Lower leg skin (tissue), 3 donors: Measurements from ENCODE around the gene AKT2.

Experiments
- POLR2A ChIP-seq, 2 donors: fragments of 450-650 bp; IDR thresholded peaks; one replicate each; pipeline ENCODE4 v1.6.1; 2016 to 2017; ENCODE audit warnings: antibody characterized with exemption in 2 of 2, mild to moderate bottlenecking in 1 of 2, moderate library complexity in 1 of 2
- TF ChIP-seq, protein P1 (sequence below), 3 donors: fragments of 450-650 bp; IDR thresholded peaks; one replicate each; pipeline ENCODE4 v1.5.1; 2016; ENCODE audit warnings: antibody characterized with exemption in 3 of 3, mild to moderate bottlenecking in 3 of 3, moderate library complexity in 2 of 3

DNA sequence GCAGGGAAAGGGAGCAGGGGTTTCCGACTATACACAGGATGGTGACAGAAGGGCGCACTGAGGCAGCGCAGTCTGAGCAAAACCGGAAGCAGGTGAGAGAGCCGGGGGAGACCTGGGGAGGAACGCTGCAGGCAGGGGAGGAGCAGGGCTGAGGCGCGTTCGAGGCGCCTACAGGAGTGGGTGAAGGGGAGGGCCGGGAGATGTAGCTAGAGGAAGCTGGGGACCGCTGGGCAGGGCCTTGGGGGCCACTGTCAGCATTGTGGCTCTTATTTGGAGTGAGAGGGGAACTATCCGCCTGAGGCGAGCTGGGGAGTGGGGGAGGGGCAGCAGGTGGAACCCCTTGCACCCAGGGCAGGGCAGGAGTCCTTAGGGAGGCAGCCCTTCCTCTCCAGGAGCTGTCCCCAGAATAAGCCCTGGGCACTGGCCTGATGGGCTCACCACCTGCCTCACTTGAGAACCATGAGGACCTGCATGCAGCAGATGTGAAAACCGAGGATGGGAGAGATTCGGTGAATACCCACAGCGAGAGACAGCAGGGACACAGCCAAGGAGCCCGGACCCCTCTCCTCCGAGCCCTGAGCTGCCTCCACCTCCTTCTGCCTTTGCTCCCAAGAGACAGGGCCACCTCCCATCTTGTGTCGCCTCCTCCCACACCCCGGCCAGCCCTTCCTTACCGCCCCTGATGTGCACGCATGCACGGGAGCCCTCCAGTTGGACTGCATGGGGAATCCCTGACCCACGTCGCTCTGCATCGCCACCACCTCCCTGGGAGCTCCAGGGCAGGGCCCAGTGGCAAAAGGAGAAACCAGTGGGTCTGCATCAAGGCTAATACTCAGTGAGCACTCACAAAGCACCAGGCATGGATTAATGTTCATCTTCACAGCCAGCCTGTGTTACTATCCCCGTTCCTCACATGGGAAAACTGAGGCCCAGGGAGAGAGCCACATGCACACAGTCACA lies 10.3 kb downstream of the AKT2 start:
- TF ChIP-seq, protein P1, sequence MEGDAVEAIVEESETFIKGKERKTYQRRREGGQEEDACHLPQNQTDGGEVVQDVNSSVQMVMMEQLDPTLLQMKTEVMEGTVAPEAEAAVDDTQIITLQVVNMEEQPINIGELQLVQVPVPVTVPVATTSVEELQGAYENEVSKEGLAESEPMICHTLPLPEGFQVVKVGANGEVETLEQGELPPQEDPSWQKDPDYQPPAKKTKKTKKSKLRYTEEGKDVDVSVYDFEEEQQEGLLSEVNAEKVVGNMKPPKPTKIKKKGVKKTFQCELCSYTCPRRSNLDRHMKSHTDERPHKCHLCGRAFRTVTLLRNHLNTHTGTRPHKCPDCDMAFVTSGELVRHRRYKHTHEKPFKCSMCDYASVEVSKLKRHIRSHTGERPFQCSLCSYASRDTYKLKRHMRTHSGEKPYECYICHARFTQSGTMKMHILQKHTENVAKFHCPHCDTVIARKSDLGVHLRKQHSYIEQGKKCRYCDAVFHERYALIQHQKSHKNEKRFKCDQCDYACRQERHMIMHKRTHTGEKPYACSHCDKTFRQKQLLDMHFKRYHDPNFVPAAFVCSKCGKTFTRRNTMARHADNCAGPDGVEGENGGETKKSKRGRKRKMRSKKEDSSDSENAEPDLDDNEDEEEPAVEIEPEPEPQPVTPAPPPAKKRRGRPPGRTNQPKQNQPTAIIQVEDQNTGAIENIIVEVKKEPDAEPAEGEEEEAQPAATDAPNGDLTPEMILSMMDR (IDR thresholded peaks at IDR 0.05): no peak
- TF ChIP-seq POLR2A (IDR thresholded peaks at IDR 0.05): no peak
